Liver (tissue), 3 donors: ENCODE data around the gene KPNA6.

ENCODE experiments used
- CTCF ChIP-seq: fragments of 150-350 bp; IDR thresholded peaks from 2 replicates; pipeline ENCODE4 v1.5.1; 2017; ENCODE audit warnings: improper control_type of control experiment, low read depth, low read length; ENCODE audit not compliant: missing input control
- EGR1 ChIP-seq, 2 donors: IDR thresholded peaks; 2 replicates each; pipeline ENCODE4 v1.6.1; 2016 to 2018; ENCODE audit warnings: antibody characterized with exemption in 2 of 2, low read depth in 2 of 2
- donor health status: healthy.
- donor health status: healthy.

GRCh38 chr1:32208891-32209328 is 101.1 kb downstream of the KPNA6 start, which contains the start of gene DCDC2B:
- TF ChIP-seq EGR1 (IDR thresholded peaks at IDR 0.05; ENCODE audit: low read depth in 2 of 2): no peak
- TF ChIP-seq CTCF: no peak
